ENCODE measurements around the gene CHCHD6.

The CHCHD6 gene

DNA sequence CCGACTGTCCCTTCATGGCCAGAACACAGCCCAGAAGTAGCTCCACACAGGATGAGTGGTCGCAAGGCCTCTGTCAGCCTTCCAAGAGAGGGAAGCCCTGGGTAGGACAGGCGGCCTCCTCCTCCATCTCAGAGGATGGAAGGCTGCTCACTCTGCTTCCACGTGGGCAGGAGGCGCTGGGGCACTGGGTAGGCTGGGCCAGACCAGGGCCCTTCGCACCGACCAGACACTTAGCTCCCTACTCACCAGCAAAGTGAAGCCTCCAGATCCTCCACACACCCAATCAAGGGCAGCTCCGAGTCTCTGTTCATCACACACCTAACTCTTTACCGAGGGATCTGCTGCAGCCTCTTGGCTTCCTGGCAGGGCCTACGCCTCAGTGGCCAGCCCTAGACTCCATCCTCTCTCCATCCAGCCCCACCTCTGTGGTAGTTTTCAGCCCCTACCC lies 254.6 kb downstream of the CHCHD6 start:
- TF ChIP-seq POLR2A (IDR thresholded peaks at IDR 0.05; ENCODE audit: low read depth, low read length) (no peak), TAF1 (IDR thresholded peaks at IDR 0.05; ENCODE audit: borderline replicate concordance, low read depth, low read length) (no peak), POLR2AphosphoS5 (IDR thresholded peaks at IDR 0.05; ENCODE audit: low read depth, low read length) (no peak)
- FAIRE-seq (no peak), DNase-seq (ENCODE audit: insufficient read length) (no peak)

DNA sequence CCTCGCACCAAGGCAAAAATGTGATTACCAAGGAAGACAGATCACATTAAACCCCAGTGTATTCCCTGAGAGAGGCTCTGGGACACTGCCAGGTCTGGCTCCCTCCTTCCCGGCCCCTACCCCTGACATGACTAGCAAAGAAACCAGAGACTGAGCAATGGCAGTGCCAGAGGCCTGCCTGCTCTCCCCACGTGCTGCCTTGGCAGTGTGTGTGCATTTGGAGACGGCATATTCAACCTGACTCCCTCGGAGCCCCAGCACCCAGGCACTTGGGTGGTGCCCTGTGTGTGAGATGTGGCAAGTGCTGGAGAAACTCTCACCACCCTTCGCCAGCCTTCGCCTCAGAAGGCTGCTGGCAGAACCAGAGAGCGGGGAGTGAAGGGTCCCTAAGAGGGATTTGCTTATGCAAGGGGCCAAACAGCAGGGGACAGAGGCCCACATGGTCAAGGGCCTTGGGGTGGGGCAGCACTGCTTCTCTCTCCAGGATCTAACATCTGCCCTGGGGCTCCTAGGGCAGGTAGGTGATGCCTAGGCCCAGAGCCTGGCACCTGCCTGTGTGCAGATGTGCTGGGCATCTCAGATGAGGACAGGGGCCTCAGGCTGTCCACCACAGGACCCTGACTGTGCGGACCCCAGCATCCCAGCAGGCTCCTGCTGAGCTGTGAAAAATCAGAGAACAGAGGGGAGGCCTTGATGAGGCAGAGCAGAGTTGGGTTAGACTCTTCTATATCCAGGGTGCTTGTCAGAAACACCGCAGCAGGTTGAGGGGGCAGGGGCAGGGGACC lies 255.3 kb downstream of the CHCHD6 start:
- DNase-seq (ENCODE audit: insufficient read length) = no peak
- TF ChIP-seq POLR2A (IDR thresholded peaks at IDR 0.05; ENCODE audit: low read depth, low read length) = no peak
- TF ChIP-seq TAF1 (IDR thresholded peaks at IDR 0.05; ENCODE audit: borderline replicate concordance, low read depth, low read length) = no peak
- TF ChIP-seq POLR2AphosphoS5 (IDR thresholded peaks at IDR 0.05; ENCODE audit: low read depth, low read length) = no peak
- FAIRE-seq = no peak

DNA sequence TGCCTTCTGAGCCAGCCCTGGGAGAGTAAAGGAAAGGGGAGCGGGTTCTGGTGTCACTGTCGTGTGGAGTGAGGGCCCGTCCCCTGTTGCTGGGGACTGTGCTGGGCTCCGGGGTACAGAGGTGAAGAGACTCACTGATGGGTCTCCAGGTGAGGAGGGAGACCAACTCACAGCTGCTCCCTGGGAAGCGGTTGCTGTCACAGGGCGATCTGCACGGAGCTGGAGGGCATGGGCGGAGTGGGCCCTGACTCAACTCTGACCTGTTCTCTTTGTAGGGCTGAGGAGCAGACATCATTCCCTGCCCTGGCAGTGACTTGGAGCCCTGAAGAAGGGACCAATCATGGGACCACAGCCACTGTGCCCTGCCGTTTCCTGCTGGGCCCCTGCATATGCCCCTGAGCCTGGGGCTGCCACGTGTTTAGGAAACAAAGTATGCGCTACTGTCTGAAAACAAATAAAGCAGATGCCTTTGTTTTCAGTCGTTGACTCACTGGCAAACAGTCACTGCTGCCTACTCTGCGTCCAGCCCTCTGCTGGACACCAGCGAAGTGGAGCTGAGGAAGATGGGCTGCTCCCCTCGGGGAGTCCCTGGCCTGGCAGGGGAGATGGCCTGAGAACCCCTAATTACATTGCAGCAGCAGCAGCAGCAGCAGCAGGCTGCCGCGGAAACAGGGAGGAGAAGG lies 256.0 kb downstream of the CHCHD6 start:
- DNase-seq (ENCODE audit: insufficient read length) (no peak), FAIRE-seq (no peak)
- TF ChIP-seq POLR2A (IDR thresholded peaks at IDR 0.05; ENCODE audit: low read depth, low read length) (no peak), TAF1 (IDR thresholded peaks at IDR 0.05; ENCODE audit: borderline replicate concordance, low read depth, low read length) (no peak), POLR2AphosphoS5 (IDR thresholded peaks at IDR 0.05; ENCODE audit: low read depth, low read length) (no peak)

DNA sequence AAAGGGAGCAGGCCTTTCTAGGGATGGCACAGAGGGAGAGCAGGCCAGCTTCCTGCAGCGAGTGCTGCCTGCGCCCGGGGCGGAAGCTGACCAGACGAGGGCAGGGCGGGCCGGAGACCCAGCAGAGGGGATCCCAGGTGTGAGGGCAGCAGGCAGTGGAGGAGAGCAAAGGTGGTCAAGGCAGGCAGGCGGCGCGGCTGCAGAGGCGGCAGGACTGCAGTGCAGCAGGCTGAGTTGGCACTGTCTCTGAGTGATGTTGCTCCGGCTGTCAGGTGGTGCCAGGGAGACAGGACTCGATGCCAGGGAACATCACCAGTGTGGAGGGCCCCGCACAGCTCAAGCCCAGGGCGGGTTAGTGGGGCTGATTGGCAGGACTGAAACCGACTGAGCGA lies 256.6 kb downstream of the CHCHD6 start:
- TF ChIP-seq TAF1 (IDR thresholded peaks at IDR 0.05; ENCODE audit: borderline replicate concordance, low read depth, low read length) (no peak), POLR2A (IDR thresholded peaks at IDR 0.05; ENCODE audit: low read depth, low read length) (no peak), POLR2AphosphoS5 (IDR thresholded peaks at IDR 0.05; ENCODE audit: low read depth, low read length) (no peak)
- no peak for FAIRE-seq
- DNase-seq (ENCODE audit: insufficient read length) = no peak

DNA sequence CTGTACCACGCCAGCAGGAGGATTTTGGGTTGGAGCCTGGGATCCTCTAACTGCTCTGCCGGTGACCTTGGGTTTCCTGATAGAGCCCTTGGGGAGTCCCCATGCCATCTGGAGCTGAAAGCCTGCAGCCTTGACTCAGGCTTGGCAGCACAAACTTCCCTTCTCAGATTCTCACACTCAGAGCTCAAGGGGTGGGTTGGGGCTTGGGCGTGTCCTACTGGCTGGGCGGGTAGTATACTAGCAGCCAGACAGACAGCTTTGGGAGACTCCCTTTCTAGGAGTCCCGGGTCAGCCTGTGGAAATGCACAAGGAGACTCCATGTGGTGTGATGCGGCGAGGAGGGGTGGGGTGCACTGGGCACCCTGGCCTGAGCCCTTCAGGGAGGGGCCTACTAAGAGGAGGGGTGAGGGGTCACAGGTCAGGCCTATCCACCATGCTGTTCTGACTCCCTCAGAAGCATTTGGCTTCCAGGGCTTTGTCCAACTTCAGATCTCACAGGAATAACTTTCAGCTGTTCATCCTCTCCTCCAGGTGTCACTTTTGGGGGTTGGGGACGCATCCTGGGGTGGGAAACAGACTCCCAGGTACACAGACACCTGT lies 257.3 kb downstream of the CHCHD6 start:
- FAIRE-seq (peak; percentile 69), DNase-seq (ENCODE audit: insufficient read length) (no peak)

DNA sequence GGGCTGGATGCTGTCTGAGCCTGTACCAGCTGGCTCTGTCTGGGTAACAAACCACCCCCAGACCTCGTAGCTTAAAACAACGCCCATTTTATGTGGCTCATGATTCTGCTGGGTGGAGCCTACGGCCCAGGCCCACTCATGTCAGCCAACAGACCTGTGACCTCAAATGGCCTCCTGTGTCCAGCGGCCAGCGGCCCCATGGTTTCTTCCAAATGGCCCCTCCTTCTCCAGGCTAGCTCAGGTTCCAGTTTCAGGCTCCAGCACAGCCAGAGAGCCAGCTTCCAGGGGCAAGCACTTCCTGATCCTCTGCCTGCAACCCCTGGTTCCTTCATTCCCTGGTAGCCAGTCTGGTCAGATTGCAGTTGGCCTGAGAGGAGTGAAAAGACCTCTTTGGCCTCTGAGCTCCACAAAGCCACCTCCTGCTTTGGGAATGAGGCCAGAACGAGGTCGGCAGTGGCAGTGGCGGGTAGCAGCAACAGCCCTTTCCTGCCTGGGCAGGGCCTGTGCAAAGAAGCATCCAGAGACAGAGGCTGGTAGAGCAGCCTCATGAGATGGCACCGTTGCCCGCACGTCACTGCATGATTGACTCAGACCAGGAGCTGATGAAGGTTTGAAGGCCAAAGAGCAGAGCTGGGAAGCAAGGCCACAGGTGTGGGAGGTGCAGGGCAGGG lies 257.9 kb downstream of the CHCHD6 start:
- FAIRE-seq = no peak
- no peak for TF ChIP-seq POLR2AphosphoS5 (IDR thresholded peaks at IDR 0.05; ENCODE audit: low read depth, low read length)
- TF ChIP-seq POLR2A (IDR thresholded peaks at IDR 0.05; ENCODE audit: low read depth, low read length) = no peak
- TF ChIP-seq TAF1 (IDR thresholded peaks at IDR 0.05; ENCODE audit: borderline replicate concordance, low read depth, low read length) = no peak
- no peak for DNase-seq (ENCODE audit: insufficient read length)

More for the DNA sequence above, 257.3 kb downstream of the CHCHD6 start:
- no peak for TF ChIP-seq POLR2AphosphoS5 (IDR thresholded peaks at IDR 0.05; ENCODE audit: low read depth, low read length)
- no peak for TF ChIP-seq TAF1 (IDR thresholded peaks at IDR 0.05; ENCODE audit: borderline replicate concordance, low read depth, low read length)
- no peak for TF ChIP-seq POLR2A (IDR thresholded peaks at IDR 0.05; ENCODE audit: low read depth, low read length)

DNA sequence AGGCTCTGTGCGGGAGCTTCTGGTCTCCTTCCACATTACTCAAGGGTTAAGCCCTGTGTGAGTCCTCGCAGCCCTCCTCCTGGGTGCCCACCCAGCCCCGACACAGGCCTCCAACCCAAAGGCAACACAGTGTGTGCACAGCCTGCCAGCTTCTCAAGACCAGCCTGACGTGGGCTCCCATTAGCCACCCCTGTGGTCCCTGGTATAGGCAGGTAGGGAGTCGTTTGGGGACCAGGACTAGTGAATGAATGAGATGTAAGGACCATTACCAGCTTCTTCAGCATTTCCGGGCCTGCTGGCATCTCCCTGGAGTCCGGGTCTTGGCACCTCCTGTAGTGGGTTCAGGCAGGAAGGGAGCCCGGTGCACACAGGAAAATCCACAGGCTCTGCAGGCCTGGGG lies 258.7 kb downstream of the CHCHD6 start:
- TF ChIP-seq TAF1 (IDR thresholded peaks at IDR 0.05; ENCODE audit: borderline replicate concordance, low read depth, low read length) = no peak
- no peak for TF ChIP-seq POLR2A (IDR thresholded peaks at IDR 0.05; ENCODE audit: low read depth, low read length)
- TF ChIP-seq POLR2AphosphoS5 (IDR thresholded peaks at IDR 0.05; ENCODE audit: low read depth, low read length) = no peak
- FAIRE-seq (no peak), DNase-seq (ENCODE audit: insufficient read length) (no peak)

DNA sequence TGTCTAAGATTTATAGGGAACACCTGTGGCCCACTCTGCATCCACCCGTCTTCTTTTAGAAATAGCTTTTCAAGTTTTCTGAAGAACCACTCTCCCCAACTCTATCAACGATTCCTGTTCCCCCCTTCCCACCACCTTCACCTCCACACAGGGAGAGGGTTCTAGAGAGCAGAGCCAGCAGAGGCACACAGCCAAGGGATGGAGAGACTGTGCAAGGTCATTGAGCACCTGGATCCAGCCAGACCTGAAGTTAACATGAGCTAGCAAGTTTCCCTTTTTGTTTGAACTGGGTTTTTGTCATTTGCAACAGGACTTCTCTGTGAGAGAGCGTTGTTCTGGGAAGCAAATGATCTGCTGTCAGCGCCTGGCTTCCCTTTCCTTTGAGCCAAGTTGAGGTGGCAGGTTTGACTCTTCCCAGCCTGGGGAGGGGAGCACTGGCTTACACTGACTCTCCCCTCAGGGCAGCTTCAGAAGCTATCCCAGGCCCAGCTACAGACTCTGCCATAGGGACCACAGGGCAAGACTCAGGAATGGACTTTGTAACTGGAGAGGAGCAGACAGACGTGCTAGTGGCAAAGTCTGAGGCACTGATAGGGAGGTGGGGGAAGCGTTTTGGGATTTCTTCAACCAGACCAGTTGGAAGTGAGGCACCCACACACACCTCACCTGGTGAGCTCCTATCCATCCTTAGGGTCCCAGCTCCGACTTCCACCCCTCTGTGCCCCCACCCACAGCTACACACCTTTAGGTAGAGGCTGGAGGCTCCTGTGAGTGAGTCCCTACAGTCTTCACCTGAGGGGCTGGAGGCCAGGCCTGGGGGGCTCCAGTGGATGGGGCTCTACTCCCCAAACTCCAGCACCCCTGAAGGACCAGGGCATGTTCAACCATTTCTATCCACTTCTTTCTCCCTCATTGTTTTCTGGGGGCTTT lies 259.5 kb downstream of the CHCHD6 start:
- TF ChIP-seq TAF1 (IDR thresholded peaks at IDR 0.05; ENCODE audit: borderline replicate concordance, low read depth, low read length) (no peak), POLR2A (IDR thresholded peaks at IDR 0.05; ENCODE audit: low read depth, low read length) (no peak), POLR2AphosphoS5 (IDR thresholded peaks at IDR 0.05; ENCODE audit: low read depth, low read length) (no peak)
- DNase-seq (ENCODE audit: insufficient read length) = no peak
- no peak for FAIRE-seq

DNA sequence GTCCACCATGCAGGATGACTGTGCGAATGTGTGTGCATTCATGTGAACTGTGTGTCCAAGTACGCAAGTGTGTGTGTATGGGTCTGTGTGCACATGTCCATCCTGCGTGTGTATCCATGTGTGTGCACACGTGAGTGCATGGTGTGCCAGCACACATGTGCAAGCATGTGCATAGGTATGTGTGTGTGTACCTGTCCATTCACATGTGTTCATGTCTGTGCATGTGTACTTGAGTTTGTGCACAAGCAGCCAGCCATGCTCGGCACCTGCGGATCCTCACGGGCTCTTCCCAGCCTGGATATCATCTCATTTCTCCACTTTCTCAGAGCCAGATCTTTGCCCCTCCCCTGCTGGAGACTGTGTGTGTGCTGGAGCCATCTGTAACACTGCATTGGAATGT lies 260.2 kb downstream of the CHCHD6 start:
- DNase-seq (ENCODE audit: insufficient read length) (no peak), FAIRE-seq (peak; percentile 69)
- TF ChIP-seq TAF1 (IDR thresholded peaks at IDR 0.05; ENCODE audit: borderline replicate concordance, low read depth, low read length) (no peak), POLR2AphosphoS5 (IDR thresholded peaks at IDR 0.05; ENCODE audit: low read depth, low read length) (no peak), POLR2A (IDR thresholded peaks at IDR 0.05; ENCODE audit: low read depth, low read length) (no peak)

DNA sequence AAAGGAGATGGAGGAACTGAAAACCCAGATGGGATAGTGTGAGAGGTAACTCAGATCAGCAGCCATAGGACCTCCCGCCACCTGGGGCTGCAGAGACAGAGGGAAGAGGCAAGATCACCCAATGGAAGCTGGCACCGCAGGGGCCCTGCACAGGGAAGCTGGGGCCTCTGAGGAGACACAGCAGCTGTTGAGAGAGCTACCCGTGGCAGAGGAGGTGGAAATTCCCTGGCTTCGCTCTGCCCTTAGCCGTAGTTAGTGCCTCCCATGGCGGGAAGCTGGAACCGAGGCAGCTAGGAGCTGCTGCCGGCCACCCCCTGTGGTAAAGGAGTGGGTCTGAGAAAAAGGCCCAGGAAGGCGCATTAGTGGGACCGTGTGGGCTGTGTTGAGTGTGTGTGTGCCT lies 260.9 kb downstream of the CHCHD6 start:
- no peak for FAIRE-seq
- no peak for TF ChIP-seq POLR2A (IDR thresholded peaks at IDR 0.05; ENCODE audit: low read depth, low read length)
- DNase-seq (ENCODE audit: insufficient read length) = no peak

Data from GM12892 (cell line).